GM18526 (cell line): ENCODE data around the gene SLC9A6.

Experiments used
- POLR2A ChIP-seq: IDR thresholded peaks from 3 replicates; pipeline ENCODE4 v1.6.1; 2011; ENCODE audit not compliant: insufficient read length; ENCODE audit errors: extremely low read depth

The SLC9A6 gene

DNA sequence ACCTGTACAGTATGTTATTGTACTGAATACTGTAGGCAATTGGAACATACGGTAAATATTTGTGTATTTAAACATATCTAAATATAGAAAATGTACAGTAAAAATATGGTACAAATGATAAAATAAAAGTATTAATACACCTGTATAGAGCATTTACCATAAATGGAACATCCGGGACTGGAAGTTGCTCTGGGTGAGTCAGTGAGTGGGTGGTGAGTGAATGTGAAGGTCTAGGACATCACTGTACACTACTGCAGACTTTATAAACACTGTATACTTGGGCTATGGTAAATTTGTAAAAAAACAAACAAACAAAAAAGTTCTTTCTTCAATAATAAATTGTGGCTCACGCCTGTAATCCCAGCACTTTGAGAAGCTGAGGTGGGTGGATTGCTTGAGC is 109.7 kb downstream of the SLC9A6 start:
- TF ChIP-seq POLR2A = no peak
